OCI-LY3 (cell line): Measurements from ENCODE around the gene FOXO4.

Source experiments
- EZH2phosphoT487 ChIP-seq: fragments of 200-600 bp; shearing (Covaris generic); IDR thresholded peaks from 2 replicates; pipeline ENCODE4 v1.6.1; 2018; ENCODE audit warnings: antibody characterized with exemption, mixed run types, low read depth
- TF ChIP-seq, protein P1 (sequence below): fragments of 200-600, 300-600 bp; sonication (generic); IDR thresholded peaks from 2 replicates; pipeline ENCODE4 v1.5.1; 2014; ENCODE audit warnings: antibody characterized with exemption, low read length, low read depth

- TF ChIP-seq, protein P1, sequence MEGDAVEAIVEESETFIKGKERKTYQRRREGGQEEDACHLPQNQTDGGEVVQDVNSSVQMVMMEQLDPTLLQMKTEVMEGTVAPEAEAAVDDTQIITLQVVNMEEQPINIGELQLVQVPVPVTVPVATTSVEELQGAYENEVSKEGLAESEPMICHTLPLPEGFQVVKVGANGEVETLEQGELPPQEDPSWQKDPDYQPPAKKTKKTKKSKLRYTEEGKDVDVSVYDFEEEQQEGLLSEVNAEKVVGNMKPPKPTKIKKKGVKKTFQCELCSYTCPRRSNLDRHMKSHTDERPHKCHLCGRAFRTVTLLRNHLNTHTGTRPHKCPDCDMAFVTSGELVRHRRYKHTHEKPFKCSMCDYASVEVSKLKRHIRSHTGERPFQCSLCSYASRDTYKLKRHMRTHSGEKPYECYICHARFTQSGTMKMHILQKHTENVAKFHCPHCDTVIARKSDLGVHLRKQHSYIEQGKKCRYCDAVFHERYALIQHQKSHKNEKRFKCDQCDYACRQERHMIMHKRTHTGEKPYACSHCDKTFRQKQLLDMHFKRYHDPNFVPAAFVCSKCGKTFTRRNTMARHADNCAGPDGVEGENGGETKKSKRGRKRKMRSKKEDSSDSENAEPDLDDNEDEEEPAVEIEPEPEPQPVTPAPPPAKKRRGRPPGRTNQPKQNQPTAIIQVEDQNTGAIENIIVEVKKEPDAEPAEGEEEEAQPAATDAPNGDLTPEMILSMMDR, result no peak
- TF ChIP-seq EZH2phosphoT487, result no peak
These were observed at the start of gene FOXO4 for GRCh38 chrX:71095555-71095980.
